Stimulated activated naive CD4-positive, alpha-beta T cell (primary cell): Measurements from ENCODE around the gene MMAB.

Experiments used
- DNase-seq, 6 experiments: peaks; one replicate each; lab custom pipeline; 2025; lab: John Stamatoyannopoulos, UW

MMAB gene

GRCh38 chr12:109538191-109538863, 35.0 kb downstream of the MMAB start:
- DNase-seq, result no peak

- no peak for DNase-seq
Measured at GRCh38 chr12:109537136-109537535, 36.2 kb downstream of the MMAB start.

- no peak for DNase-seq
Measured at GRCh38 chr12:109535863-109536250, 37.4 kb downstream of the MMAB start.

- no peak for DNase-seq
Measured at GRCh38 chr12:109535231-109535862, 38.0 kb downstream of the MMAB start.

- no peak for DNase-seq
Measured at GRCh38 chr12:109534456-109534855, 38.8 kb downstream of the MMAB start.

- DNase-seq, result no peak
Measured at GRCh38 chr12:109533487-109533740, 39.9 kb downstream of the MMAB start.

- no peak for DNase-seq
Measured at GRCh38 chr12:109532721-109533486, 40.4 kb downstream of the MMAB start.

GRCh38 chr12:109531411-109531810, 41.9 kb downstream of the MMAB start:
- no peak for DNase-seq

- no peak for DNase-seq
Measured at GRCh38 chr12:109529691-109530640, 43.3 kb downstream of the MMAB start.

GRCh38 chr12:109527489-109528123, 45.7 kb downstream of the MMAB start:
- DNase-seq, result no peak

GRCh38 chr12:109525279-109525585, 48.1 kb downstream of the MMAB start:
- DNase-seq, result no peak

- no peak for DNase-seq
Measured at GRCh38 chr12:109524466-109525278, 48.6 kb downstream of the MMAB start.

- DNase-seq, result no peak
Measured at GRCh38 chr12:109523504-109523903, 49.8 kb downstream of the MMAB start.

GRCh38 chr12:109523071-109523470, 50.2 kb downstream of the MMAB start:
- DNase-seq, result no peak

- no peak for DNase-seq
Measured at GRCh38 chr12:109521831-109522230, 51.5 kb downstream of the MMAB start.

- DNase-seq, result no peak
Measured at GRCh38 chr12:109519787-109520186, 53.5 kb downstream of the MMAB start.

GRCh38 chr12:109518820-109519665, 54.3 kb downstream of the MMAB start:
- peak; percentile 7 to 62 (median 25) for DNase-seq

- DNase-seq, result no peak
Measured at GRCh38 chr12:109517619-109518018, 55.7 kb downstream of the MMAB start.

- no peak for DNase-seq
Measured at GRCh38 chr12:109513977-109514376, 59.3 kb downstream of the MMAB start.

- DNase-seq, result no peak
Measured at GRCh38 chr12:109513051-109513450, 60.3 kb downstream of the MMAB start.
